Neural progenitor cell (in vitro differentiated cells): ENCODE results near the gene PTPRK.

Experiments used
- EZH2phosphoT487 ChIP-seq: fragments of 200-600 bp; sonication (generic); IDR thresholded peaks from 2 replicates; pipeline ENCODE4 v1.6.1; 2017; ENCODE audit warnings: antibody characterized with exemption
- TF ChIP-seq, protein P1 (sequence below): fragments of 200-600 bp; sonication (generic); IDR thresholded peaks from 2 replicates; pipeline ENCODE4 v1.5.1; 2017; ENCODE audit warnings: antibody characterized with exemption, mild to moderate bottlenecking

- TF ChIP-seq, protein P1, sequence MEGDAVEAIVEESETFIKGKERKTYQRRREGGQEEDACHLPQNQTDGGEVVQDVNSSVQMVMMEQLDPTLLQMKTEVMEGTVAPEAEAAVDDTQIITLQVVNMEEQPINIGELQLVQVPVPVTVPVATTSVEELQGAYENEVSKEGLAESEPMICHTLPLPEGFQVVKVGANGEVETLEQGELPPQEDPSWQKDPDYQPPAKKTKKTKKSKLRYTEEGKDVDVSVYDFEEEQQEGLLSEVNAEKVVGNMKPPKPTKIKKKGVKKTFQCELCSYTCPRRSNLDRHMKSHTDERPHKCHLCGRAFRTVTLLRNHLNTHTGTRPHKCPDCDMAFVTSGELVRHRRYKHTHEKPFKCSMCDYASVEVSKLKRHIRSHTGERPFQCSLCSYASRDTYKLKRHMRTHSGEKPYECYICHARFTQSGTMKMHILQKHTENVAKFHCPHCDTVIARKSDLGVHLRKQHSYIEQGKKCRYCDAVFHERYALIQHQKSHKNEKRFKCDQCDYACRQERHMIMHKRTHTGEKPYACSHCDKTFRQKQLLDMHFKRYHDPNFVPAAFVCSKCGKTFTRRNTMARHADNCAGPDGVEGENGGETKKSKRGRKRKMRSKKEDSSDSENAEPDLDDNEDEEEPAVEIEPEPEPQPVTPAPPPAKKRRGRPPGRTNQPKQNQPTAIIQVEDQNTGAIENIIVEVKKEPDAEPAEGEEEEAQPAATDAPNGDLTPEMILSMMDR, result no peak
- no peak for TF ChIP-seq EZH2phosphoT487
These were observed 523.5 kb downstream of the PTPRK start for GRCh38 chr6:127996925-127997324.
